Left renal pelvis (tissue), 4 donors: Measurements from ENCODE around the gene VPS18. TPM values are rescaled to one million over a fixed set of nuclear protein-coding genes. Genes with fewer than 3 reads are reported as not detected.

Experiments
- DNase-seq, 4 donors: peaks; one replicate each; pipeline ENCODE4 v3.0.0-alpha.2; 2013; ENCODE audit warnings: low read depth in 4 of 4, low spot score in 3 of 4
- polyA plus RNA-seq, 4 donors: library from polyadenylated mRNA; unstranded; fragments of 120-200 nt; gene quantifications; one replicate each; pipeline ENCODE4 v1.2.1, GENCODE V29; 2013; ENCODE audit not compliant: insufficient read length in 4 of 4

The VPS18 gene
- polyA plus RNA-seq, 4 donors, result 10.6 to 17.5 (median 16.8) TPM

DNA sequence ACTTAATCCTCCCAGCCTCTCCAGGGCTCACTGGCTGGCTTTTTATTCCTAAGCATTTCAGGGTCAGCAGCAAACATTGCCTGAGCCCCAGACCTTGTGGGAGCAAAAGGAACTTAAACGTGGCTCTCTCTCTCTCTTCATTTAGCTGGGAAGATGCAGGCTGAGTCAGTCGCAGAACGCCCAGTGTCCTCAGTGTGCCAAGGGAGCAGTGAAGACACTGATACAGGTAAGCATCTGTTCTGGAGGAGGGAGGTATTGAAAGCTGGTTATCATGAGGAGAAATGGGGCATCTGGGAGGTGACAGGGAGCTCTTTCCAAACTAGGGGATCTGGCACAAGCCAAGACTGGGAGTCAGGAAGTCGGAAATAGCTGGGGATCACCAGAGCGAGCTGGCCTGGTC, 24.6 kb upstream of the VPS18 start:
- DNase-seq, result no peak

DNA sequence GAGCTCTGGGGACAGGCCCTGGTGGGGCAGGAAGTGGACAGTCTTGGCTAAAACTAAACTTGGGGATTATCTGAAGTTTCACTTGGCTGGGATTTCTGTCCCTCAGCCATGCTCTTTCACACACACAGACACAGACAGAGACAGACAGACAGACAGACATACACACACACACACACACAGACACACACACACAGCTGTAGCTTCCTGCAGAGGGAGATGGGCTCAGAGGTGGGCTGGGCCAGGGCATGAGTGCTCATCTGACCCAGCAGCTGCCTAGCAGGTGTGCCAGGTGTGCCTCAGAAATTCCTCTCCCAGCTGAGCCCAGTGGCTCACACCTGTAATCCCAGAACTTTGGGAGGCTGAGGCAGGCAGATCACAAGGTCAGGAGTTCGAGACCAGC, 23.5 kb upstream of the VPS18 start:
- no peak for DNase-seq

DNA sequence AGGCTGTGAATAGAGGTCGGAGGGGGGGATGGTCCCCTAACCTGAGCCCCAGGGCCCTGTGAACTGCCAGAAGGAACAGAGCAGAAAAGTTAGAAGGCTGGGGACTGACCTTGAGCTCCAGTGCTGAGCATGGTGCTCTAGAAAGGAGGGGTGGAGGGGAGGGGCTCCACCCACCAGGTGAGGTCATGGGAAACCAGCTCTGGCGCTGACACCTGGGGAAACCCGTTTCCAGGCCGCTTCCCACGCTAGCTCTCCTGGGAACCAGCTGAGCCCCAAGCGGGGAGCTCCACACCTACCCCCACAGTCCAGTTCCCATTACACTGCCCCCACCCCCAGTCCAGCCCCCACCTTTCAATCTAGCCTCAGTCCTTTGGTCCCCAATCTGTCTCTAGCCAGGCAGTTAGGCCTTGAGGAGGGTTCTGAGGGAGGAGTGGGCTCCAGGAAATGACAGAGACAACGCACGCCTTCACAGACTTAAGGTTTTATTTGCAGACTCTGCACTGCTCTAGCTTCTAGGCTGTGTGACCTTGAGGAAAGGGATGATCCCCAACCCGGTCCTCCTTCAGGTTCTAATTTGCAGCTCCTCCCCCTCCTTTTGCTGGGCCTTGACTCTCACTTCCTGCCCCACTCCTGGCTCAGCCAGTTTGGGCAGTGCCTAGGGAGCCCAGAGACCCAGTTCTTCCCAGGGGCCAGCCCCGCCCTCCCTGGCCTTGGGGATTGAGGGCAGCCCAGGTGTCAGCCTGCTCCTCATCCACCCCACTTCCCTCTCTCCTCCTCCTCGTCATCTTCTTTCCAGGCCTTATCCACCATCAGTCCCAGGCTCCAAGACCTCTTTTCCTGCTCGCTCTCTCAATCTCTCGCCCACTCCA, 22.3 kb upstream of the VPS18 start:
- DNase-seq, result no peak

DNA sequence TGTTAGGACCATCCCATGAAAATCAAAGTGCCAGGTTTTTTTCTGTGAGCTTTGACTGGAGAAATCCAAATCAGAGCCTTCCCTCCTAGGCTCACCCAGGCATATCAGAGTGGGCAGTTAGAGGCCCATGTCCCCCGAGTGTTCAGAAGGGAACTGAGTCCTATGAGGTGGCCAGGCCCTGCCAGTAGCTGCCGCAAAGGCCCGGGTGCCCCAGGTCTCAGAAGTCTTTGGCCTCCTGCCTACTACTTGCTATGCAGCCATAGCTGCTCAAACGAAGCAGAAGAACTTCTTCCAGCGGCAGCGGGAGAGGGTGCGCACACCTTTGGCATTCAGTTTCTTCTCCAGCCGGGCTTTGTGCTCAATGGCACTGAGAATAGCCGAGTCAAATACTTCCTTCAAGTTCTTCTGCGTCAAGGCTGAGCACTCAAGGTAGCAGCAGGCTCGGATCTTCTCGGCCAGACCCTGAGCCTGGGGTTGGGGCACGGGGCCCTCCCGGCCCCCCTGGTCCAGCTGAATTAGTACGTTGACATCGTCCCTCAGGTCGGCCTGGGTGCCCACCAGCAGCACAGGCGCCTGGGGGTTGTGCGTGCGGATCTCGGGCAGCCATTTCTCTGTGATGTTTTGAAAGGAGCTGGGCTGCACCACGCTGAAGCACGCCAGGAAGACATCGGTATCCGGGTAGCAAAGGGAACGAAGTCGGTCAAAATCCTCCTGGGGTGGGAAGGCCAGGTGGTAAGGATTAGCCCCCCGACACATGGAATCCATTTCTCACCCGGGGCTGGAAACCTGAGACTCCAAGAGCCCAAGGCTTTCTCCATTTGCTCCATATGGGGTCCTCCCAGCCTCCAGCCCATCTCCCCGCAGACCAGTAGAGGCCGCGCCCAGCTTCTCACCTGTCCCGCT, 21.2 kb upstream of the VPS18 start:
- no peak for DNase-seq

DNA sequence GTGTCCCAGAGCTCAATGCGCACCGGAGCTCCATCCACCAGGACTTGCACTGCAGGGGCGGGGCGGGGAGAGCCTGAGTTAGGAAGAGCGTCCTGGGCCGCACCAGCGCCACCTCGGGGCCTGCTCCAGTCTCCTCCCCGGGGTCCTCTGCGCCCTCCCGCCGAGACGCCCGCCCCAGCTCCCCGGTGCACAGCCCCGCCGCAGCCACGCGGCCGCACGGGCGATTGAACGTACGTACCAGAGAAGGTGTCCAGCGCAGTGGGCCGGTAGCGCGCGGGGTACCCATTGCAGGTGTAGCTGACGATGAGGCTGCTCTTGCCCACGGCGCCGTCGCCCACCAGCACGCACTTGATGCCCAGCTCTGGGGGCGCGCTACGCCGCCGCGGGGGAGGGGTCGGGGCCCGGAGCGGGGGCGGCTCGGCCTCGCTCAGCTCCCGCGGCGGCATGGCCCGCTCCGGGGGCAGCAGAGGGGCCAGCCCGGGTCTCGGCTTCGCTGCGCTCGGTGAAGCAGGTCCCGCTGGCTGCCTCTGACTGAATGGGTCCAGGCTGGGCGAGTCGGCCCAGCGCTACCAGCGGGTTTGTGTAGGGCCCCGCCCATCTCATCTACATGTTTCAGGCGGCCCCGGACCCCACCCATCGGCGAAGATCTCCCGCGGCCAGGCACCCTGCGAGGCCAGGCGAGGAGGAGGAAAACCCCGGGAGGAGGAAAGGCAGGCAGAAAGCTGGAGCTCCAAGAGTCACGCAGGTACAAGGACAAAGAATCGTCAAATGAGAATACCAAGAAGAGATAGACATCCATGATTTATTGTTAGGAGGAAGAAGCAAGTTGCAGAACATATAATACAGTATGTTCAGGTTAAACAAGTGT, 20.3 kb upstream of the VPS18 start, which contains the start of gene RHOV:
RHOV (minus strand) TSS at position 541 of the 868 bp plus-strand sequence; CDS start at position 446, 95 bp downstream.
- no peak for DNase-seq

DNA sequence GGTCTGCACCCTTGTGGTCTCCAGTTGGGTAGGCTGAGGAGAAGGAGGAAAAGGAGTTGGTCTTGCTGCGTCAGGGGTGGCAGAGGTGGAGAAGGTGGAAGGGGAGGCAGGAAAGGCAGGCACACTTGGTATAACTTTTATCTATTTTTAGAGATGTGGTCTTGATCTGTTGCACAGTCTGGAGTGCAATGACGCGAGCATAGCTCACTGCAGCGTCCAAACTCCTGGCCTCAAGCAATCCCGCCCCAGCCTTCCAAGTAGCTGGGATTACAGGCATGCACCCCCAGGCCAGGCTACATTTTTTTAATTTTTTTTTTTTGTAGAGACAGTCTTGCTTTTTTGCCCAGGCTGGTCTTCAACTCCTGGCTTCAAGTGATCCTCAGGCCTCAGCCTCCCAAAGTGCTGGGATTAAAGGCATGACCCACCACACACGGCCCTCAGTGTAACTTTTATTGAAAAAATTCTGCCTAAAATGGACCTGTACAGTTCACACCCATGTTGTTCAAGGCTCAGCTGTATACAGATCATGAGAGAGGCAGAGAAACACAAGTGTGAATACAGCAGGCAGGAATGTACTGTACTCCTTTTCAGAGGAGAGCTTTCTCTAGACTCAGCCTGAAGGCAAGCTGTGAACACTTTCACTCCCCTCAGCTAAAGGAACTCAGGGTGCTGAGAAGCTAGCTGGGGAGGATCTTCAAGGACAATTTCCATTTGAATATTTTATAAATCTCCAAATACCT, 18.1 kb upstream of the VPS18 start:
- no peak for DNase-seq

DNA sequence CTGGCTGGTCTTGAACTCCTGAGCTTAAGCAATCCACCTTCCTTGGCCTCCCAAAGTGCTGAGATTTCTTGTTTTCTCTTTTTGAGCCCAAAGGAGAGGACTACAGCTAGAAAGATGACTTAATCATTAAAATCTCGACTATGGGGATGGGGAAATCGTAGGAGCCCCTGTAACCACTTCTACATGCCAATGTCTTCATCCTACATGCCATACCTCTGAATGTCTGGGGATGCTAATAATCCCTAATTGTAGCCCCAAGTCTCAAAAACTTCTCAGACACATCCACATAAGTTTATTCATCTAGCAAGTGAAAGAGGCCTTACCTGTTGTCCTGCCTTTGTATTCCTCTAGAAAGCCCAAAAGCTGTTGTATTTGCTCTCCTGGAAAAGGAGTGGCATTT, 16.6 kb upstream of the VPS18 start:
- no peak for DNase-seq

DNA sequence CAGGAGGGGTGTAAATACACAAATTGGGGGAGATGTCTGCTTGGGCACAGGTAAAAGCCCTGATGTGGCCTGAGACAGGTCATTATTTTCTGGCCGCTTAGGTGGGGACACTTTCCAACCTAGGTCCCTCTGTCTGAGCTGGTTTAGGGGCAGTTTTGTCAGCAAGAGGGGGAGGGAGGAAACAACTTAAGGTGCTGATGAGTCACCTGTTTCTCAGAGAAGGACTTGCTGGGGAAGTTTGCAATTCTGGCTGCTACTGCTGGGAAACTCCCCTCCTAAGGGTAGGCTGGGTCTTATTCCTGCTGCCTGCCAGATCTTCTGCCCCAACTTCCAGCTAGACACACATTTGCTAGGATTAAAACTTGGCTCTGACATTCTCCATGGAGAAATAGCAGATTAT, 15.5 kb upstream of the VPS18 start:
- DNase-seq, result no peak

DNA sequence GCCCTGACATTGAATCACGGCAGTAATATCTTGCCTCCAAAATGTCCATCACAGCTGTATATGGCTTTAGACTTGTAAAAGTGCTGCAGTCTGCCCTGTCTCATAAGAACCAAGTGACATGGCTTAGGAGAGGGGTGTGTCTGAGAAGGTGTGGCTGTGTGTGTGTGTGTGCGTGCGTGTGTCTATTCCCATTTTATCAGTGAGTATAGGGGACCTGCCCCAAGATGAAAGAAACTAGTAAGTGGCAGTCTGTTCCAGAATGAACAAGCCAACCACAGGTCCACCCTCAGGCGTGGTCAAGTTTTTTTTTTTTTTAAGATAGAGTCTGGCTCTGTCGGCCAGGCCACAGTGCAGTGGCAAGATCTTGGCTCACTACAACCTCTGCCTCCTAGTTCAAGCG, 14.6 kb upstream of the VPS18 start:
- DNase-seq, result no peak

DNA sequence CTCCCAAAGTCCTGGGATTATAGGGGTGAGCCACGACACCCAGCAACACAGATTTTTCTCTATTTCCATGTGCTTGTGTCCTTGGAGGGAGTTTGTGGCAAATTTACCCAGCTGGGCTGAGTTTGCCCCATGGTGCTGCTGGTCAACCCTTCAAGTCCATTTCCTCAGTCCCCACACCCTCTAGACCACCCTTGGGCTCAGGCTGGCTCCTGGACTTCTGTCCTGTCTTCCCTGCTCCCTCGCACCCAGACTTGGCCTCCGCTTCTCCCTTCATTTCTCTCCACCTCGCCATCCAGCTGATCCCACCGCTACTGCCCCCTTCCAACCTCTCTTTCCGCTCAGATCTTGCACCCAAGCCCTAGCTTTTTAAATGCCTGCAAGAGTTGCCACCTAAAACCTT, 12.9 kb upstream of the VPS18 start:
- DNase-seq, result no peak

DNA sequence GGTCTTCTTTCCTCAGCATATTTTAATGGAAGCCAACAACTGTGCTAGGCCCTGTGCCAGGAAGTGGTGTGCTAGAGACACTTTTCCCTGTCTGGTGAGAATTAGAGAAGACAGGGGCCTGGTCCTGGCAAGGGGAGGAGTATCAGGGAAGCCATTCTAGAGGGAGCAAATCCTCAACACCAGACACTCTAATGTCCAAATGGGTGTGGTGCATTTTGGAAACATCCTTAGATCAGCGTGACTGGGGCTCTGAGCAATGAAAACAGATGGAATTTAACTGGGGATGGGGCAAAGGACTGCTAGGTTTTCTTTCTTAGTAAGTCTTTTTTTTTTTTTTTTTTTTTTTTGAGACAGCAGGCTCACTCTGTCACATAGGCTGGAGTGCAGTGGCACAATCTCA, 7.7 kb upstream of the VPS18 start:
- no peak for DNase-seq

DNA sequence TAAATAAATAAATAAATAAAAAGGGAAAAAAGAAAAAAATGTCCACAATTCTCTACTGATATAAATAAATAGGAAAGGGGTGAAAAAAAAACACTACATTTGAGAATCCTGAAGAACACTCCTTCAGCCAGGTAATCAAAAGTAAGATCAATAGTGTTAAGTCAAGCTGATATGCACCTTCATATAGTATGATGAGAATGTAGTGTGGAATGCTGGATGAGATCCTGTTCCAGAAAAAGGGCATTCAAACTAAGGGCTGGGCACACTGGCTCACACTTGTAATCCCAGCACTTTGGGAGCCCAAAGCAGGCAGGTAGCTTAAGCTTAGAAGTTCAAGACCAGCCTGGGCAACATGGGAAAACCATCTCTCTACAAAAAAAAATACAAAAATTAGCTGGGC, 5.1 kb upstream of the VPS18 start:
- DNase-seq, result no peak

DNA sequence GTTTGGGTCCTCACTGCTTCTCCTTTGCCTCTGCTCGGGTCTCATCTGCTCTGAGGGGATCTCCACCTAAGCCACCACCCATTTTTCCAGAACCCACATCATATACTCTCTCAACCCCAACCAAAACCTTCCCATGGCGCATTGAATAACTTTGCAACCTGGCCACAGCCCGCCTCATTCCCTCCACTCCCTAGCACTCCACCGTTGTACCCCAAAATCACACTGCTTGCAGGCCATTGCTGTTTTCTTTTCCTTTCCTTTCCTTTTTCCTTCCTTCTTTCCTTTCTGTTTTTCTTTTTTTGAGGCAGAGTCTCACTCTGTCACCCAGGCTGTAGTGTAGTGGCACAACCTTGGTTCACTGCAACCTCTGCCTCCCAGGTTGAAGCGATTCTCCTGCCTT, 3.1 kb upstream of the VPS18 start:
- DNase-seq, result no peak

DNA sequence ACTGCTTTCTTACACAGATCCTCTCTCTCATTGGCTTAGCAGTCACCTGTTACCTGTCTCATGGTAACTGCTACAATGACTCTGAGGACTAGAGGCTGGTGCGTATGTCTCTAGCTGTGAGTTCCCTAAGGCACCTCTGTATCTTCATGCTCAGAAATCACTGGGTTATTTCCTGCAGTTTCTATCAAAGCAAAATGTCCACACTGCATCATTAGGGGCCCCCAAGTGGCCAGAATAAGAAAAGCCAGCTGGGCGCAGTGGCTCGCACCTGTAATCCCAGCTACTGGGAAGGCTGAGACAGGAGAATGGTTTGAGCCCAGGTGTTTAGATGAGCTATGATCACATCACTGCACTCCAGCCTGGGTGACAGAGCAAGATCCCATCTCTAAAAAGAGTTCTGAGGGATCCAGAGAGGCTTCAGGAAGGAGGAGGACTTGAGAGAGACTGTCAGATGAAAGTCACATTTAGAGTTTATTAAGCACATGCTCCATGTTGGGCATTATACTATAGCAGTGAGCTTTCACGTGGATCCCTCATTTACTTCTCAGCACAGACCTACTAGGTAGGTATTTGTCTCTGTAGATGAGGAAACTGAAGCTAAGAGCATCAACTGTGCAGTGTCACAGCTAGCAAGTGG, 2.3 kb upstream of the VPS18 start:
- no peak for DNase-seq

DNA sequence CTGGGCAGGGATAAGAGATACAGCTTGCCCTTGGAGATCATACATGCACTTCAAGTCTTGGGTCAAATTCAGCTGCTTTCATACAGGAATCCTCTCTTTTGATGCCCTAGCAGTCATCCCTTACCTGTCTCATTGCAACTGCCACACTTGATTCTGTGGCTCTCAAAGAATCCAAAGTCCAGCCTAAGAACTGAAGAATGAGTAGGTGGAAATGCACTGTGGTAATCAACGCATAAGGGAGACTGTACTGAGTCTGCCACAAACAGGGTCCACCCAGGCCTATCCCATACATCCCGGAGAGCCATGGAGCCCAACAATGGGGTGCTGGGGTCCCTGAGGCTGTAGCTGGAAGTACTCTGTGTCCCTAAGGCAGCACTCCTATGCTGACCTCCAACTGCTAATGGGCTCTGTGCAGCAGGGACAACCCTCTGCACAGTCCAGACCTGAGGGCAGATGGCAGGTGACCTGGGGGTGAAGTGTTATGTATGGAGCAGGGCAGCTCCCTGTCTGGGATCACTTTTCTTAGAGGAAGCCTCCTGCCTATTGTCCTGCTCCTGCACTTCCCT, 1.7 kb upstream of the VPS18 start:
- DNase-seq, result no peak

DNA sequence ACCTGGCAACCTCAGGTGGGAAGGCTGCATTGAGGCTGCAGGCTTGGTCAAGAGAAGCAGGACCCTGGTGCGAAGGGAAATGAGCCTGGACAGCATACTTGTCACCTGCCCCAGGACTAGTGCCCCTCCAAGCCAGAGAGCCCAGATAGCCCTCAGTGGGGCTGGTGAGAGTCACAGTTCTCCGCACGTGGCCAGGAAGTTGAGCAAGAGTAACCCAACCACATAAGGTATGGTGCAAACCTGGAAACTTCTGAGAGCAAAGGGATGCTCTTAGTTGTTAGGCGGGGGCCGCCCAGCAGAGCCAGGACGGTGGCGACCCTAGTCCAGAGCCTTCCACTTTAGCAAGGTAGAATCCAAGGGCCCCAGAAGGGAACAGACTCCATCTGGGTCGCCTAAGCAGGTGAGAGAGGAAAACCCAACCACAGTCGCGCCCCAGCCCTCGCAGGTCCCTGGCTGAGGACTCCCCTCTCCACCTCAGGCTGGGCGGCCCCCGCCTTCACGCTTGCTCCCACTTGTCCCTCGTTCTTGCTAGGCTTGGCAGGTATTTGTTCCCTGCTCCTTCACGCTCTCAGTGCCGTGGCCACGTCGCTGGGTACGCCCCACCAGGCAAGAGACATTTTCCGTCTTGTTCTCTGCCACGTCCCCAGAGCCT, 1.1 kb upstream of the VPS18 start:
- no peak for DNase-seq

DNA sequence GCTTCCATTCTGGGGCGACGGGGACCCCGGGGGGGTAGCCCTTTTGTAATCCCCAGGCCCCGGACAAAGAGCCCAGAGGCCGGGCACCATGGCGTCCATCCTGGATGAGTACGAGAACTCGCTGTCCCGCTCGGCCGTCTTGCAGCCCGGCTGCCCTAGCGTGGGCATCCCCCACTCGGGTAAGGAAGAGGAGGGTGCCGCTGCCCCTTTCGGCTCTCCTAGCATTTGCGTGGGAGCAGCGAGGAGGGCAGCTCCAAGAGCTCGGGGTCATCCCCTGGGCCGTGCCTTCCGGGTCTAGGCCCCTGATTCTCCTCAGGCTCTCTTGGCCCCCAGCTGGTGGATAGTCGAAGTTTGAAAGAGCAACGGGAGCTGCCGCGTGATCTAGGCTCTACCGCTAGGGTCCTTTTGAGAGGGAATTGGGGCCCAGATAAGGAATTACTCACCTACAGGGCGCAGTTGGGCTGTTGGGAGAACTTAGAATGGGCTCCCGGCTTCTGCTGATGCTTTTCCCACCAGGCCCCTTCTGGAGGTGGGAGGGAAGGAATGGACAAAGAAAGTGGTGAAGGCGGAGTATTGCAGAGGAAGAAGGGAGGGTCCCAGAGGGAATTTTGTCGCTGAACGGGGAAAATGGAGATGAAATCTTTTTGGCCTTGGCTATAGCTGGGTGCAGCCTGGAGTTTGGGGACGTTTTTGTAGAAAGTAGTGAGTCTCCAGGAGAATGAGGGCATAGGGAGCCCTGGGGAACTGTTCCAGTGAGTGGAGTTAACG, 615 bp downstream of the VPS18 start:
- DNase-seq, result no peak
